ENCODE measurements around the gene VAV1. TPM values are rescaled to one million over a fixed set of nuclear protein-coding genes. Genes with fewer than 3 reads are reported as not detected.

VAV1 gene
- total RNA-seq, 6 experiments from 2014 or later, result not detected

DNA sequence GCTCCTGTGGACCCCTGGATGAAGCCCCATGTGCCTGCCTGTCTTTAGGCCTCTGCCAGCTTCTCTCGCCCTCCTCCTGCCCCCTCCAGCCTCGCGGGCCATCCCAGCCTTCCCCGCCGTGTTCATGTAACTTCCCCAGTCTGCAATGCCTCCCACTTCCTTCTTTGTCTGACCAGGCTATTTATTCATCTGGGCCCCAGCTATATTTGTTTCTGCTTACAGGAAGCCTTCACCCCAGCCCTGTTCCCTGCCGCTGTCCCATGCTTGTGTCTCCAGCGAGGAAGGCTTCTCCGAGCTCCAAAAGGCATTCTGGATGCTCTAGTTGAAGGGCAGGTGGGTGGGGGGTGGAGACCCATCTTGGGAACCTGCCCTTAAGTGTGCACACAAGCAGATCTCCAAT, 44.2 kb upstream of the VAV1 start:
- peaks cover 5% of the 10 kb centered on the region for H3K27me3 Mint-ChIP-seq (ENCODE audit: insufficient read depth)
- DNase-seq, result no peak
- H3K4me3 Mint-ChIP-seq, result no peak overlapping the region
- no peak overlapping the region for H3K27ac Mint-ChIP-seq
- H3K36me3 Mint-ChIP-seq (ENCODE audit: low read depth), result peaks cover 13% of the 10 kb centered on the region
- peaks cover 6% of the 10 kb centered on the region for H3K4me1 Mint-ChIP-seq (ENCODE audit: low read depth)
- H3K9me3 Mint-ChIP-seq, result no peaks in the 10 kb centered on the region
- TF ChIP-seq, protein P1, sequence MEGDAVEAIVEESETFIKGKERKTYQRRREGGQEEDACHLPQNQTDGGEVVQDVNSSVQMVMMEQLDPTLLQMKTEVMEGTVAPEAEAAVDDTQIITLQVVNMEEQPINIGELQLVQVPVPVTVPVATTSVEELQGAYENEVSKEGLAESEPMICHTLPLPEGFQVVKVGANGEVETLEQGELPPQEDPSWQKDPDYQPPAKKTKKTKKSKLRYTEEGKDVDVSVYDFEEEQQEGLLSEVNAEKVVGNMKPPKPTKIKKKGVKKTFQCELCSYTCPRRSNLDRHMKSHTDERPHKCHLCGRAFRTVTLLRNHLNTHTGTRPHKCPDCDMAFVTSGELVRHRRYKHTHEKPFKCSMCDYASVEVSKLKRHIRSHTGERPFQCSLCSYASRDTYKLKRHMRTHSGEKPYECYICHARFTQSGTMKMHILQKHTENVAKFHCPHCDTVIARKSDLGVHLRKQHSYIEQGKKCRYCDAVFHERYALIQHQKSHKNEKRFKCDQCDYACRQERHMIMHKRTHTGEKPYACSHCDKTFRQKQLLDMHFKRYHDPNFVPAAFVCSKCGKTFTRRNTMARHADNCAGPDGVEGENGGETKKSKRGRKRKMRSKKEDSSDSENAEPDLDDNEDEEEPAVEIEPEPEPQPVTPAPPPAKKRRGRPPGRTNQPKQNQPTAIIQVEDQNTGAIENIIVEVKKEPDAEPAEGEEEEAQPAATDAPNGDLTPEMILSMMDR (IDR thresholded peaks at IDR 0.05), result no peak

DNA sequence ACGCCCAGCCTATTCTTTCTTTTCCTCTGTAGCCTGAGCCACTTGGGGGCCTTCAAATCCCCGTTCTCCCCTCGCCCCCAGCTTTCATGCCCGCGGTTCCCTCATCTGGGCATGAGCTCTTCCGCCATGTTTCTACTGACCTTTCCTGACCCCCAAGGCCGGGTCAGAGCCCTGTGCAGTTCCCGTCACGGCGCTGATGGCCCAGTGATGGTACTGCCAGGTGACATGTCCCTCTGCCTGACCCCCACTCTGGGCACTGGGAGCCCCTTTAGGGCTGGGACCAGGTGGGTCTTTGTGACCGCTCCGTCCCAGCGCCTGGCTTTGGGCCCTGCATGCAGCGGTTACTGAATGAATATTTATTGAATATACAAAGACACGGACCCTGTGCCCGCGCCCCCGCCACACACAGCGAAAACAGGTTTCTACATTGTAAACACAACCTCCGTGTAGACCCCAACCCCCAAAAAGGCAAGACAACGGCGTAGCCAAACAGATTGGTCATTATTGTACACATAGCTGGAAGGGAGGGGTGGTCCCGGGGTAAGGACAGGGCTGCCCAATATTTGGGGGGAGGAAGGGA, 42.8 kb upstream of the VAV1 start:
- Mint-ChIP-seq H3K4me3 (no peak overlapping the region), H3K9me3 (no peaks in the 10 kb centered on the region), H3K27ac (no peak overlapping the region), H3K4me1 (ENCODE audit: low read depth) (no peaks in the 10 kb centered on the region), H3K36me3 (ENCODE audit: low read depth) (peaks cover 13% of the 10 kb centered on the region), H3K27me3 (ENCODE audit: insufficient read depth) (peaks cover 2% of the 10 kb centered on the region; the same call in 1 of the 2 replicates)
- DNase-seq, result no peak
- TF ChIP-seq, protein P1 (IDR thresholded peaks at IDR 0.05), result no peak

DNA sequence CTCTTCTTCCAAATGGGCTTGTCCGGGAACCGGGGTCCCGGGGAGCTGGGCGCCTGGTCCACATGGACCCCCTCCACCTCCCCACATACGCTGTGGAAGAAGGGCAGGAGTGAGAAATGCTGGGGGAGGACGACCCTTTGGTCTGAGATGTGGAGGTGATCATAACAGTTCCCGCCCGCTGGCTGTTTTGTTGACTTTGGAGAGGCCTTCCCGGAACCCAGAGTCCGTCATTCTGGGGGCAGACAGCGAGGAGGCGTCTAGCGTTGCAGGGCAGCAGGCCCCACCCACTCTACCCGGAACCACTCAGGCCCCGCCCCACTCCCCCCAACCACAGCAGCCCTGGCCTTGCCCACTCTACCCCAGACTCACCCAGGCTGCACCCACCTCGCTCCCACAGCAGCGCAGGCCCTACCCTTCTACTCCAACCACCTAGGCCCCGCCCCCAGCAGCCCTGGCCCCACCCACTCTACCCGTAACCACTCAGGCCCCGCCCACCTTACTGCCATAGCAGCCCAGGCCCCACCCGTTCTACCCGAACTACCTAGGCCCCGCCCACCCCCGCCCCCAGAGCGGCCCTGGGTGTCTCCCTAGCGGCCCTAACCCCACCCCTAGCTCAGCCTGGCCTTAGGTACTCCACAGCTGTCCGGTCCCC, 42.2 kb upstream of the VAV1 start:
- H3K27ac Mint-ChIP-seq, result no peak overlapping the region
- no peak for DNase-seq
- peaks cover 13% of the 10 kb centered on the region for H3K36me3 Mint-ChIP-seq (ENCODE audit: low read depth)
- no peaks in the 10 kb centered on the region for H3K9me3 Mint-ChIP-seq
- H3K4me3 Mint-ChIP-seq, result no peak overlapping the region
- H3K27me3 Mint-ChIP-seq (ENCODE audit: insufficient read depth), result no peaks in the 10 kb centered on the region; the same call in 1 of the 2 replicates
- no peaks in the 10 kb centered on the region for H3K4me1 Mint-ChIP-seq (ENCODE audit: low read depth)
- TF ChIP-seq, protein P1 (IDR thresholded peaks at IDR 0.05), result no peak

DNA sequence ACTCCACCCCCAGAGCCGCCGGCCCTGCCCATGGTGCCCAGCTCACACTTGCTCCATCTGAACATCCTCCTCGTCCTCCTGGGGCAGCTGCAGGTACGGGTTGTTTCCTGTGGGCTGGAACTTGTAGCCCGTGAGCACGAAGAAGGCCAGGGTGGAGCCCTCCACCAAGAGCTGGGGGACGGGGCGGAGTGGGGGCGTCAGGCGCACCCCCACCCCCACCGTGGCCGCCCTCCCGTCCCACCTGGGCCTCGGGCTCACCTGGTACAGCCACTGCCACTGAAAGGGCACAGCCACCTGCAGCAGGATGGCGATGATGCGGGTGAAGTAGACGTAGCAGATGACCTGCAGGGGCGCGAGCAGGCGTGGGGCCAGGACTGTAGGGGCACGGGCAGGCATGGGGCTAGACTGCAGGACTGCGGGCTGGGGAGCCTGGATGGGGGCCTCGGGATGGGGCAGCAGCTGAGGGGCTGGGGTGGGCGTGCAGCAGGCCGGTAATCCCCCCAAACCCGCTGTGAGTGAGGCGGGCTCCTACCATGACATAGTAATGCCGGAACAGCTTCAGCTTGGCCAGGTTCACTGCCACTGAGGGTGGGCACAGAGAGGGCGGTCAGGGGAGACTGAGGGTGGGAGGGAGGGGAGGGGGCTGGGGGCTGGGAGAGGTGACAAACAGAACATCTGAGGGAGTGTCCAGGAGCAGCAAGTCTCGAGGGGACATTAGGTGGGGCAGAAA, 41.4 kb upstream of the VAV1 start:
- H3K27ac Mint-ChIP-seq, result no peak overlapping the region
- H3K36me3 Mint-ChIP-seq (ENCODE audit: low read depth), result peaks cover 13% of the 10 kb centered on the region
- peaks cover 4% of the 10 kb centered on the region for H3K4me1 Mint-ChIP-seq (ENCODE audit: low read depth)
- DNase-seq, result no peak
- TF ChIP-seq, protein P1 (IDR thresholded peaks at IDR 0.05), result no peak
- H3K9me3 Mint-ChIP-seq, result no peaks in the 10 kb centered on the region
- no peaks in the 10 kb centered on the region; the same call in 1 of the 2 replicates for H3K27me3 Mint-ChIP-seq (ENCODE audit: insufficient read depth)
- no peak overlapping the region for H3K4me3 Mint-ChIP-seq

DNA sequence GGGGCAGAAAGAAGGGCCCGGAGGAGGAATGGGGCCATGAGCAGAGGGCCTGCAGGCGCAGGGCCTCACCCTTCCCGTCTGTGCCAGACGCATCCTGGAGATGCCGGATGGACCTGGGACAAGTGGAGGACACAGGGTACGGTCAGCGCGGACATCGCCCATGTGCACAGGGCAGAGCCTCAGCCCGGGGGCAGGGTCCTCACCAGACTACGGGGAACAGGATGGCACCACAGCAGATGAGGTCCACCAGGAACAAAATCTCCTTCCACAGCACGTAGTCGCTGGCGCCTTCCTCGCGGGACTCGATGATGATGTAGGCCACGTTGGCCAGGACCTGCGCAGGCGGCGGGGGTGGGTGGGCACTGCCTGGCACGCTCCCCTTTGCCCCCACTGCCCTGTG, 40.7 kb upstream of the VAV1 start:
- Mint-ChIP-seq H3K27me3 (ENCODE audit: insufficient read depth) (no peaks in the 10 kb centered on the region; the same call in 1 of the 2 replicates), H3K4me1 (ENCODE audit: low read depth) (peaks cover 10% of the 10 kb centered on the region), H3K4me3 (no peak overlapping the region), H3K27ac (no peak overlapping the region), H3K9me3 (no peaks in the 10 kb centered on the region), H3K36me3 (ENCODE audit: low read depth) (peaks cover 13% of the 10 kb centered on the region)
- TF ChIP-seq, protein P1 (IDR thresholded peaks at IDR 0.05), result no peak
- DNase-seq, result no peak

Data from HFFc6 (cell line).